GM21447 (cell line): ENCODE results near the gene TRPV5.

Source experiments
- ATAC-seq: cut with Tn5 transposase; IDR thresholded peaks from one replicate; pipeline ENCODE4 v1.9.1; 2021; ENCODE audit not compliant: unreplicated experiment

TRPV5 gene

DNA sequence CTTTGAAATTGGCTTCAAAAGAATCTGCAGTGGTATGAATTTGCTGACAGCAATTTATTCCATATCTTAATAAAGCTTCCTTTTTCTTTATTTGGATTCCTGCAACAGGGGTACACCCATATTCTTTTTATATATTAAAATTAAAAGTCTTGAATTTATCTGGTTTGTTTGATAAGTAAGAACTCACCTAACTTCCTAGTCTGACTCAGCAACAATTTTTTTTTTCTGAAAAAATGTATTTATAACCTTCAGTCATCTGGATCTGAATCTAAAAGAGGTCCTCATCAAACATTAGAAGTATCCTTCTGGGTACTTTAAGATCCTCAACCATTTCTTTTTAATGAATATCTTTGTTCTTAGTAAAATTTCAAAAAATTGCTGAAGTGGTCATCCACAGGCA, 74.1 kb downstream of the TRPV5 start:
- no peak for ATAC-seq
